ENCODE data around the gene ERICH2. TPM values are rescaled to one million over a fixed set of nuclear protein-coding genes. Genes with fewer than 3 reads are reported as not detected.

The ERICH2 gene
- total RNA-seq, 2 donors from 2014 or later = not detected

DNA sequence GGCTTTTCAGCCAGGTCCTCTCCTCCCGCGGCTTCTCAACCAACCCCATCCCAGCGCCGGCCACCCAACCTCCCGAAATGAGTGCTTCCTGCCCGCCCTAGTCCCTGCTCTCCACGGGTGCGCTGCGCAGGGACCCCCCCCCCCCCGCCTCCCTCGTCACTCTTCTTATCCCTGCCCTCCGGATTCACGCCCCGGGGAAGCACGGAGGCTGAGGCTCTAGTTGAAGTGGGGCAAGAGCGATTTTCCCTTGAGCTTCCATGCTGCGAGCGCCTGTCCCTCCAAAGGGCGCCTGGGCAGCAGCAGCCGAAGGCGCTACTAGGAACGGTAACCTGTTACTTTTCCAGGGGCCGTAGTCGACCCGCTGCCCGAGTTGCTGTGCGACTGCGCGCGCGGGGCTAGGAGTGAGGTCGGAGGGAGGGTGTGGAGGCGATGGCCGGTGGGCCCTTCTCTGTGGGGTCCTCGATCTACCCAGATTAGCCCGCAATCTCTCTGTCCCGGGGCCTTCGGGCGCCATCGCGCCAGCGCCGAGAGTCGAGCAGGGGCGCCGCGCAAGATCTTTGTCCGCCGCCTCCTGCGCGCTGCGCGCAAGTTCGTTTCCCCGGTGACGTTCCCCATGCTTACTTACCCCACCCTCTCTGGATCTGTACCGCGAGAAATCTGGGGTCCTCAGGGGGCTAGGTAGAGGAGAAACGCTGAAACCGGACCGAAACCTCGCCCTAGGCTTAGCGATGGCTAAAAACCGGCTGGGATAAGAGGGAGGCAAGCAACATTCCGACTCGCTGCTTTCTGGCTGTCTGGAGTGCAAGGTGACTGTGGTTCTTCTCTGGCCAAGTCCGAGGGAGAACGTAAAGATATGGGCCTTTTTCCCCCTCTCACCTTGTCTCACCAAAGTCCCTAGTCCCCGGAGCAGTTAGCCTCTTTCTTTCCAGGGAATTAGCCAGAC lies 47.2 kb downstream of the ERICH2 start:
- H3K36me3 Mint-ChIP-seq (ENCODE audit: low read depth) = peaks cover 7% of the 10 kb centered on the region
- ATAC-seq (replicated peaks) = peak; percentile 16
- H3K9me3 Mint-ChIP-seq = no peaks in the 10 kb centered on the region
- no peak overlapping the region for H3K27ac Mint-ChIP-seq
- H3K27me3 Mint-ChIP-seq = peaks cover 62% of the 10 kb centered on the region
- peak overlapping the region; percentile 76 for H3K4me3 Mint-ChIP-seq
- peaks cover 21% of the 10 kb centered on the region for H3K4me1 Mint-ChIP-seq

GRCh38 chr2:170818036-170818751 lies 48.0 kb downstream of the ERICH2 start:
- Mint-ChIP-seq H3K27ac (peak overlapping the region; percentile 58), H3K27me3 (peaks cover 63% of the 10 kb centered on the region), H3K4me3 (peak overlapping the region; percentile 76), H3K9me3 (no peaks in the 10 kb centered on the region), H3K36me3 (ENCODE audit: low read depth) (peaks cover 7% of the 10 kb centered on the region), H3K4me1 (peaks cover 26% of the 10 kb centered on the region)
- no peak for ATAC-seq (replicated peaks)

DNA sequence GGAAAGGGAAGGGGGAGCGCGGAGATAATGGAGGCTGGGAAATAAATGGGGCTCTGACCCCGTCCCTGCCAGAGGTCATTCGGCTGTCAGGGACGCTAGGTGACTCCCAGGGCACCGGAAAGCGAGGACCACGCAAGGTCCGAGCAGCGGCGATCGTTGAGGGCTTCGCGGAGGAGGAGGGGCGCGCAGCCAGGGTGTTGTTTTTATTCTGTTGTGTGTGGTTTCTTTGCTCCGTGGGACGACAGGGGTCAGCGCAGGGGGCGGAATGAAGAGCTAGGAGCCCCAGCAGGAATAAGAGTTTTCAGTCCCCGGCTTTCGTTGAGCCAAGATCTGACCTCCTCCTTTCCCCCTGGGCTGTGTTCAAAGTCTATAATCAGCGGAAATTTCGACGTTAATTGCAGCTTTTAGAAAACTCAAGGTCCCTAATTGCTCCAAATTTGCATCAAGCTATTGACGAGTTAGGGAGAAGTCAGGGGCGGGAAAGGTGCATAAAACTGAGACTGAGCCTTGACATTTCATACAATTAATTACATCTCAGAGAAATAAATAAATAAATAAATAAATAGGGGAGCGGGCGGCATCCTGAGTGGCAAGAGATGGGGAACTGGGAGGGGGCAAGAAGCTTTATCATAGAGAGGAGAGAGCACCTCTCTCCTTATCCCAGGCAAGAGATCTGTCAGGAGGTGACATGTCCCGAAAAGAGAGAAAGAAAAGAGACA lies 48.7 kb downstream of the ERICH2 start:
- H3K27ac Mint-ChIP-seq = peak overlapping the region; percentile 58
- H3K4me3 Mint-ChIP-seq = peak overlapping the region; percentile 76
- ATAC-seq (replicated peaks) = no peak
- H3K27me3 Mint-ChIP-seq = peaks cover 56% of the 10 kb centered on the region
- no peaks in the 10 kb centered on the region for H3K9me3 Mint-ChIP-seq
- peaks cover 7% of the 10 kb centered on the region for H3K36me3 Mint-ChIP-seq (ENCODE audit: low read depth)
- peaks cover 26% of the 10 kb centered on the region for H3K4me1 Mint-ChIP-seq

GRCh38 chr2:170819680-170820664 lies 49.8 kb downstream of the ERICH2 start:
- Mint-ChIP-seq H3K4me1 (peaks cover 26% of the 10 kb centered on the region), H3K4me3 (peak overlapping the region; percentile 66), H3K27ac (no peak overlapping the region), H3K9me3 (no peaks in the 10 kb centered on the region), H3K36me3 (ENCODE audit: low read depth) (peaks cover 7% of the 10 kb centered on the region), H3K27me3 (peaks cover 54% of the 10 kb centered on the region)
- no peak for ATAC-seq (replicated peaks)

- H3K27ac Mint-ChIP-seq = no peak overlapping the region
These were observed 50.8 kb downstream of the ERICH2 start for GRCh38 chr2:170820757-170821530.

DNA sequence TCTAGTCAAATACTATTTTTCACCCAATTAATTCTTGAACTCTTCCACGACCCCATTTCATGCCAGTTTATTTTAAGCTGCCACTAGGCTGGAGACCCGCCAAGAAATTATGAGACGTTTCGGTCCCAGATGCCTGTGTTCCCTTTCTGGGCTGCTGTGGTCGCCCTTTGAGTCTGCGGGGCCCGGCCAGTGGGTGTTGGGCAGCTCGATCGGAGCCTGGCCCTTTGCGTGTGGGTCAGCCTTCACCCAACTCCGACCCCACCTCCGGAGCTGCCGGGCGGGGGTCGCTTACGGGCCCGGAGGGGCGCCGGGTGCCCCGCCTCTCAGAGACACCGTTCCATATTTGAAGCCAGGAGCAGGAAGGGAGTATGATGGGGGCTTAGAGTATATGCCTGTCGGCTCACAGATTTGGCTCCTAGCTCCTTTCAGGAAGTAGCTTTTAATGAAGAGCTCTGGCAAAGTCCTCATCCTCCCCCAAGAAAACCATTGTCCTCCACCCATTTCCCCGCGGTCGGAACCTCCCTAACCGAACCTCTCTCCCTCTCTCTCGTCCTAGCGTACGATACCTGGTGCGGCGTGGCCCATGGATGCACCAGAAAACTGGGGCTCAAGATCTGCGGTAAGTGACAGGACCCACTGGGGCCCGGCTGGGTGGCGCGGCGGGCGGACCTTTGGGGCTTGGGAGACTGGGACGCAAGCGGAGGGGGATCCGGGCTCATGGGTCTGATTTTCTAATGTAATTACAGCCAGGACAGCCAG lies 51.5 kb downstream of the ERICH2 start:
- peaks cover 7% of the 10 kb centered on the region for H3K36me3 Mint-ChIP-seq (ENCODE audit: low read depth)
- H3K9me3 Mint-ChIP-seq = no peaks in the 10 kb centered on the region
- peak overlapping the region; percentile 66 for H3K4me3 Mint-ChIP-seq
- H3K27ac Mint-ChIP-seq = no peak overlapping the region
- ATAC-seq (replicated peaks) = no peak
- peaks cover 21% of the 10 kb centered on the region for H3K4me1 Mint-ChIP-seq
- peaks cover 57% of the 10 kb centered on the region for H3K27me3 Mint-ChIP-seq

More at GRCh38 chr2:170820757-170821530, 50.8 kb downstream of the ERICH2 start:
- Mint-ChIP-seq H3K27me3 (peaks cover 53% of the 10 kb centered on the region), H3K4me1 (peaks cover 21% of the 10 kb centered on the region), H3K4me3 (peak overlapping the region; percentile 66), H3K9me3 (no peaks in the 10 kb centered on the region), H3K36me3 (ENCODE audit: low read depth) (peaks cover 7% of the 10 kb centered on the region)
- ATAC-seq (replicated peaks) = peak; percentile 6

DNA sequence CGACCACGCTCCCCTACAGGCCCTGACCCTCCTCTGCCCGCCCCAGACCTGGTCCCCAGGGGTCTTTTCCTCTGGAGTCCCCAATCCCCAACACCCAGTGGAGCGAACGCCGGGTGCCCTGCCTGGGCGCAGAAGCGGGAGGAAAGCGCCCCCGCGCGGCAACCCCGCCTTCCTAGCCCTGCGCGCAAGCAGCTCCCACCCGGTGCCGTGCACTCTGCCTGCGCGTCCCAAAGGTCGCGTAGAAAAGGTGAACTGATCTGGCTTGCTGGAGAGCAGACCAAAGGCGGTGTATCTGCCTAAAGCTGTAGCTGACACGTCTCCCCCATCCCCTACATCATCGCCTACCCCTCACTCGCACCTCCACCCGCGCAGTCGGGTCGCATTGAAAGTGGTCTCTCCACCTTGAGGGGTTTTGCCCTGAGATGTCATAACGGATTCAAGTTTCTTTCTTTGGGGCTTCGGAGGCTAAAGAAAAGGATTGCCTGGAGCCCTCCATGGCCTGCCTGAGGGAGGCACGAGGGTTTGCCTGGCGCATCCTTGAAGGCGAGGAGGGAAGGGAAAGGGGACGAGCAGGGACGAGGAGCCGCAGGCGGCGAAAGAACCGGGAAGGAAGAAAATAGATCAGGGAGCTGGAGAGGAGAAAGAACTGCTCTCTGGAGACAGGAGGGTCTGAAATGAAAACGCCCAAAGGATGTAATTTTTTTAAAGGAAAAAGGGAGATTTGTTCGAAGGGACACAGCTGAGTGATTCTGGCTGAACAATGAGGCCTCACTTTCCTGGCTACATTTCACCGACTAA lies 52.3 kb downstream of the ERICH2 start:
- H3K27ac Mint-ChIP-seq = no peak overlapping the region
- peak overlapping the region; percentile 66 for H3K4me3 Mint-ChIP-seq

DNA sequence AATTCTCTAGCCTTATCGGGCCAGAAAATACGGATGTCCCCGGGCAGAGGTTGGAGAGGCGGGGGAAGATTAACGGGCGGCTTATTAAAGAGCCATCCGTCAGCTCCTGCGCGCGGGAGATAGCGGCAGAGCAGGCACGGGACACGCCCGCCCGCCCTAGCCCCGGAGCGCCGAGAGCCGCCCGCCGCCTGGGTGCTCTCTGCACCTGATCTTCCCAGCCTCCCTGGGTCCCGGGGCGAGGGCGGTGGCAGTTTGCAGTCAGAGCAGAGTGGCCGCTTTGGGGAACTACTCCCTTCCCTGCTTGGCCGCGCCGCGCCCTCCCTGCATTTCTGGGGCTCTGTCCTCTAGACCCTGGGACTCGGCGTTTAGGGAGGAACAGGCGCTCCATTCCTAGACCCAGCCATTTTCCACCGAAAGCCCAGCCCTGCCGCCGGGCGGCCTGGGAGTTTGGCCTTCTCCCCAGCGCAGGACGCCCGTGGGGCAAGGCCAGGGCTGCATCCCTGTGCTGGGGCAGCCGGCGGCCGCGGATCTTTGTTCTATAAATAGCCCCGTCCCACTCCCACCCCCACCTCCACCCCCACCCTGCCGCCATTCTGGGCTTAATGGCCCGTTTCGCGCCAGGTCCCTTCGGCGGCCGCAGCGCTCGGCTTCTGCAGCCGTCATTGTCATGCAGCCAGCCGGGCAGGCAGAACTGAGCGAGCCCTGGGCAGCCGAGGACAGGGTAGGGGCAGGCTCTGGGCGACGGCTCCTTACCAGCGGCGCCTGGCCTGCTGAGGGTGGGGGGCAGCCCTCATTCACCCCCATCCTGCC lies 53.1 kb downstream of the ERICH2 start:
- H3K27ac Mint-ChIP-seq = no peak overlapping the region
- H3K36me3 Mint-ChIP-seq (ENCODE audit: low read depth) = peaks cover 6% of the 10 kb centered on the region
- peaks cover 20% of the 10 kb centered on the region for H3K4me1 Mint-ChIP-seq
- H3K4me3 Mint-ChIP-seq = peak overlapping the region; percentile 66
- no peaks in the 10 kb centered on the region for H3K9me3 Mint-ChIP-seq
- no peak for ATAC-seq (replicated peaks)
- H3K27me3 Mint-ChIP-seq = peaks cover 65% of the 10 kb centered on the region

More for the DNA sequence above, 52.3 kb downstream of the ERICH2 start:
- H3K27me3 Mint-ChIP-seq = peaks cover 63% of the 10 kb centered on the region
- H3K4me1 Mint-ChIP-seq = peaks cover 21% of the 10 kb centered on the region
- H3K9me3 Mint-ChIP-seq = no peaks in the 10 kb centered on the region
- peaks cover 7% of the 10 kb centered on the region for H3K36me3 Mint-ChIP-seq (ENCODE audit: low read depth)
- ATAC-seq (replicated peaks) = peak; percentile 50

GRCh38 chr2:170823898-170824215 lies 53.7 kb downstream of the ERICH2 start:
- H3K27ac Mint-ChIP-seq = no peak overlapping the region
- no peak for ATAC-seq (replicated peaks)
- no peak overlapping the region for H3K4me3 Mint-ChIP-seq
- H3K9me3 Mint-ChIP-seq = no peaks in the 10 kb centered on the region
- peaks cover under 1% of the 10 kb centered on the region for H3K36me3 Mint-ChIP-seq (ENCODE audit: low read depth)
- H3K27me3 Mint-ChIP-seq = peaks cover 65% of the 10 kb centered on the region
- H3K4me1 Mint-ChIP-seq = peaks cover 15% of the 10 kb centered on the region

GRCh38 chr2:170824526-170825015 lies 54.4 kb downstream of the ERICH2 start:
- ATAC-seq (replicated peaks) = no peak
- H3K4me3 Mint-ChIP-seq = no peak overlapping the region
- peaks cover 62% of the 10 kb centered on the region for H3K27me3 Mint-ChIP-seq
- H3K27ac Mint-ChIP-seq = no peak overlapping the region
- peaks cover 14% of the 10 kb centered on the region for H3K4me1 Mint-ChIP-seq
- no peaks in the 10 kb centered on the region for H3K9me3 Mint-ChIP-seq
- no peaks in the 10 kb centered on the region for H3K36me3 Mint-ChIP-seq (ENCODE audit: low read depth)

- H3K27me3 Mint-ChIP-seq = peaks cover 50% of the 10 kb centered on the region
- H3K4me3 Mint-ChIP-seq = no peak overlapping the region
- H3K9me3 Mint-ChIP-seq = no peaks in the 10 kb centered on the region
- H3K36me3 Mint-ChIP-seq (ENCODE audit: low read depth) = no peaks in the 10 kb centered on the region
- H3K4me1 Mint-ChIP-seq = no peaks in the 10 kb centered on the region
- ATAC-seq (replicated peaks) = no peak
- no peak overlapping the region for H3K27ac Mint-ChIP-seq
These were observed 57.8 kb downstream of the ERICH2 start for GRCh38 chr2:170827841-170828532.
